KMS-11 (cell line): ENCODE results near the gene PCDHGB7.
"Not testable (repeated sequence)": the region's sequence is repeated elsewhere in the genome, so short reads cannot be mapped to it uniquely, and the experiment has no call there.

Source experiments
- H2AFZ ChIP-seq: fragments of 200-600 bp; sonication (generic); 2 replicates; pipeline ENCODE4 v1.6.1; 2016; ENCODE audit warnings: antibody characterized with exemption, mixed run types, low read depth
- H3K27ac ChIP-seq: fragments of 200-600 bp; sonication (generic); 2 replicates; pipeline ENCODE4 v1.6.1; 2016; ENCODE audit warnings: mild to moderate bottlenecking, mixed run types
- H3K27me3 ChIP-seq: fragments of 200-600 bp; sonication (generic); 2 replicates; pipeline ENCODE4 v1.6.1; 2017; ENCODE audit warnings: mild to moderate bottlenecking, low read depth, mixed run types, moderate library complexity; ENCODE audit not compliant: insufficient read depth
- H3K36me3 ChIP-seq: fragments of 200-600 bp; sonication (generic); 2 replicates; pipeline ENCODE4 v1.6.1; 2017; ENCODE audit warnings: mild to moderate bottlenecking, mixed run types; ENCODE audit not compliant: insufficient read depth
- H3K4me1 ChIP-seq: fragments of 200-600 bp; sonication (generic); 2 replicates; pipeline ENCODE4 v1.6.1; 2016; ENCODE audit warnings: mild to moderate bottlenecking, low read depth, mixed run types; ENCODE audit not compliant: poor library complexity, severe bottlenecking
- H3K4me2 ChIP-seq: fragments of 200-600 bp; sonication (generic); 2 replicates; pipeline ENCODE4 v1.7.0; 2016; ENCODE audit warnings: mild to moderate bottlenecking, mixed run types
- H3K4me3 ChIP-seq: fragments of 200-600 bp; sonication (generic); IDR thresholded peaks from 2 replicates; pipeline ENCODE4 v1.6.1; 2017; ENCODE audit warnings: low read depth, low read length, mixed read lengths; ENCODE audit not compliant: insufficient read depth
- H3K79me2 ChIP-seq: fragments of 200-600 bp; sonication (generic); 2 replicates; pipeline ENCODE4 v1.6.1; 2016; ENCODE audit warnings: low read depth, mixed run types; ENCODE audit not compliant: insufficient read depth
- H3K9ac ChIP-seq: fragments of 200-600 bp; sonication (generic); 2 replicates; pipeline ENCODE4 v1.6.1; 2016; ENCODE audit warnings: mild to moderate bottlenecking, mixed run types
- H4K20me1 ChIP-seq: fragments of 200-600 bp; sonication (generic); 2 replicates; pipeline ENCODE4 v1.6.1; 2016; ENCODE audit warnings: mild to moderate bottlenecking, mixed run types; ENCODE audit not compliant: insufficient read depth
- TF ChIP-seq, protein P1 (sequence below): fragments of 200-600 bp; sonication (generic); conservative IDR thresholded peaks from 2 replicates; pipeline ENCODE4 v1.6.1; 2017; ENCODE audit warnings: low read depth, mild to moderate bottlenecking, antibody characterized with exemption, low read length, moderate library complexity, mixed read lengths

Gene PCDHGB7

DNA sequence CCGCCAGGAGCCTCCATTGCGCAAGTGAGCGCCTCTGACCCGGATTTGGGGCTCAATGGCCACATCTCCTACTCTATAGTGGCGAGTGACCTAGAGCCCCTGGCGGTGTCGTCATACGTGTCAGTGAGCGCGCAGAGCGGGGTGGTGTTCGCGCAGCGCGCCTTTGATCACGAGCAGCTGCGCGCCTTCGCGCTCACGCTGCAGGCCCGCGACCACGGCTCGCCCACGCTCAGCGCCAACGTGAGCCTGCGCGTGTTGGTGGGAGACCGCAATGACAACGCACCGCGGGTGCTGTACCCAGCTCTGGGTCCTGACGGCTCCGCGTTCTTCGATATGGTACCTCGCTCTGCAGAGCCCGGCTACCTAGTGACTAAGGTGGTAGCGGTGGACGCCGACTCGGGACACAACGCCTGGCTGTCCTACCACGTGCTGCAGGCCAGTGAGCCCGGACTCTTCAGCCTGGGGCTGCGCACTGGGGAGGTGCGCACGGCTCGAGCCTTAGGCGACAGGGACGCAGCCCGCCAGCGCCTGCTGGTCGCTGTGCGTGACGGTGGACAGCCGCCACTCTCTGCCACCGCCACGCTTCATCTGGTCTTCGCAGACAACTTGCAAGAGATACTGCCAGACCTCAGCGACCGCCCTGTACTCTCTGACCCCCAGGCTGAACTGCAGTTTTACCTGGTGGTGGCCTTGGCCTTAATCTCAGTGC lies 7.7 kb upstream of the PCDHGB7 start:
- no peak overlapping the region for H3K9ac ChIP-seq
- H3K4me1 ChIP-seq: no peaks in the 10 kb centered on the region
- no peak overlapping the region for H3K27ac ChIP-seq
- H3K36me3 ChIP-seq: no peaks in the 10 kb centered on the region
- TF ChIP-seq, protein P1, sequence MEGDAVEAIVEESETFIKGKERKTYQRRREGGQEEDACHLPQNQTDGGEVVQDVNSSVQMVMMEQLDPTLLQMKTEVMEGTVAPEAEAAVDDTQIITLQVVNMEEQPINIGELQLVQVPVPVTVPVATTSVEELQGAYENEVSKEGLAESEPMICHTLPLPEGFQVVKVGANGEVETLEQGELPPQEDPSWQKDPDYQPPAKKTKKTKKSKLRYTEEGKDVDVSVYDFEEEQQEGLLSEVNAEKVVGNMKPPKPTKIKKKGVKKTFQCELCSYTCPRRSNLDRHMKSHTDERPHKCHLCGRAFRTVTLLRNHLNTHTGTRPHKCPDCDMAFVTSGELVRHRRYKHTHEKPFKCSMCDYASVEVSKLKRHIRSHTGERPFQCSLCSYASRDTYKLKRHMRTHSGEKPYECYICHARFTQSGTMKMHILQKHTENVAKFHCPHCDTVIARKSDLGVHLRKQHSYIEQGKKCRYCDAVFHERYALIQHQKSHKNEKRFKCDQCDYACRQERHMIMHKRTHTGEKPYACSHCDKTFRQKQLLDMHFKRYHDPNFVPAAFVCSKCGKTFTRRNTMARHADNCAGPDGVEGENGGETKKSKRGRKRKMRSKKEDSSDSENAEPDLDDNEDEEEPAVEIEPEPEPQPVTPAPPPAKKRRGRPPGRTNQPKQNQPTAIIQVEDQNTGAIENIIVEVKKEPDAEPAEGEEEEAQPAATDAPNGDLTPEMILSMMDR: no peak
- no peaks in the 10 kb centered on the region for H3K79me2 ChIP-seq
- no peak overlapping the region for H3K4me3 ChIP-seq
- no peaks in the 10 kb centered on the region for H4K20me1 ChIP-seq
- no peaks in the 10 kb centered on the region for H3K27me3 ChIP-seq
- no peak overlapping the region for H3K4me2 ChIP-seq
- H2AFZ ChIP-seq: no peak overlapping the region

DNA sequence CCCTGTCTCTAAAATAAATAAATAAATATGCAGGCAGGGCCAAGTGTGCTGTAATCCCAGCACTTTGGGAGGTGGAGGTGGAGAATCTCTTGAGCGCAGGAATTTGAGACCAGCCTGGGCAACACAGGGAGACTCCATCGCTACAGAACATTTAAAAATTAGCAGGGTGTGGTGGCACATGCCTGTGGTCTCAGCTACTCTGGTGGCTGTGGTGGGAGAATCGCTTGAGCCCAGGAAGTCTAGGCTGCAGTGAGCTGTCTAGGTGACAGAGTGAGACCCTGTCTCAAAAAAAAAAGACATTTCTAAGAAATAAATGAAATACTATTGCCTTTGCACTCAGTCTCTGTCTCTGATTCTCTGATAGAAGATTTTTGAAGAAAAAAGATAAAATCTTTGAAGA lies 5.9 kb upstream of the PCDHGB7 start:
- TF ChIP-seq, protein P1: no peak
- Histone ChIP-seq H3K4me1 (no peaks in the 10 kb centered on the region), H3K27me3 (no peaks in the 10 kb centered on the region), H2AFZ (no peak overlapping the region), H3K4me2 (no peak overlapping the region), H3K9ac (no peak overlapping the region), H3K27ac (no peak overlapping the region), H3K36me3 (no peaks in the 10 kb centered on the region), H3K4me3 (no peak overlapping the region), H3K79me2 (no peaks in the 10 kb centered on the region), H4K20me1 (no peaks in the 10 kb centered on the region)

DNA sequence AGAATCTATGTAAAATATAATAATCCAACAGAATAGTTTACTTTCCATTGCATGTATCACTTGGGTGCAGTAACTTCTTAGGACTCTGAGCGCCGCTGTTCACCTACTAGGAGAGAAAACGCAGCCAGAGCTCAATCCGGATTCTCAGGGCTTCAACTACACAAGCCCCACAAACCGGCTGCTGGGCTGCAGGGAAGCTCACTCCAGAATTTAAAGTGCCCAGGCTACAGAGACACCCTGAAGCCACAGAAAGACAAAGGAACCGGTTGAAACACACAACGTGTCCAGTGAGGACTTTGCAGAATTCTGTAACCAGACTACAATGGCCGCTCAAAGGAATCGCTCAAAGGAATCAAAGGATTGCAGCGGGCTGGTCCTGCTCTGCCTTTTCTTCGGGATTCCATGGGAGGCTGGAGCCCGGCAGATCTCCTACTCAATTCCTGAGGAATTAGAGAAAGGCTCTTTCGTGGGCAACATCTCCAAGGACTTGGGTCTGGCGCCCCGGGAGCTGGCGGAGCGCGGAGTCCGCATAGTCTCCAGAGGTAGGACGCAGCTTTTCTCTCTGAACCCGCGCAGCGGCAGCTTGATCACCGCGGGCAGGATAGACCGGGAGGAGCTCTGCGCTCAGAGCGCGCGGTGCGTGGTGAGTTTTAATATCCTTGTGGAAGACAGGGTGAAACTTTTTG lies 4.5 kb upstream of the PCDHGB7 start, which contains the start of gene PCDHGA10:
Gene PCDHGA10, plus strand, starts transcription at position 134 of the 686 bp plus-strand sequence. Its CDS starts 189 bp downstream, at position 323.
- H3K79me2 ChIP-seq: no peaks in the 10 kb centered on the region
- no peaks in the 10 kb centered on the region for H3K36me3 ChIP-seq
- no peak within 1 kb of the TSS for H2AFZ ChIP-seq
- H3K4me1 ChIP-seq: no peaks in the 10 kb centered on the region
- TF ChIP-seq, protein P1: no peak
- H3K4me2 ChIP-seq: no peak within 1 kb of the TSS
- H3K27ac ChIP-seq: no peak within 1 kb of the TSS
- no peak within 1 kb of the TSS for H3K4me3 ChIP-seq
- no peaks in the 10 kb centered on the region for H4K20me1 ChIP-seq
- no peak within 1 kb of the TSS for H3K9ac ChIP-seq
- H3K27me3 ChIP-seq: no peaks in the 10 kb centered on the region

DNA sequence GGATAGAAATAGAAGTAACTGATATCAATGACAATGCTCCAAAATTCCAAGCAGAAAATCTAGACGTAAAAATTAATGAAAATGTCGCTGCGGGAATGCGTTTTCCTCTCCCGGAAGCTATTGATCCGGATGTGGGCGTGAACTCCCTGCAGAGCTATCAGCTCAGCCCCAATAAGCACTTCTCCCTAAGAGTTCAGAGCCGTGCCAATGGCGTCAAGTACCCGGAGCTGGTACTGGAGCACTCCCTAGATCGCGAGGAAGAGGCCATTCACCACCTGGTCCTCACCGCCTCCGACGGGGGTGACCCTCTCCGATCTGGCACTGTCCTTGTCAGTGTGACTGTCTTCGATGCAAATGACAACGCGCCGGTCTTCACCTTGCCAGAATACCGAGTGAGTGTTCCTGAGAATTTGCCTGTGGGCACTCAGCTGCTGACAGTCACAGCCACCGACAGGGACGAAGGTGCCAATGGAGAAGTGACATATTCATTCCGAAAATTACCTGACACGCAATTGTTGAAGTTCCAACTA lies 3.9 kb upstream of the PCDHGB7 start:
- H3K27ac ChIP-seq: no peak overlapping the region
- H3K4me3 ChIP-seq: no peak overlapping the region
- no peaks in the 10 kb centered on the region for H3K4me1 ChIP-seq
- no peak overlapping the region for H3K9ac ChIP-seq
- no peaks in the 10 kb centered on the region for H3K36me3 ChIP-seq
- H3K4me2 ChIP-seq: no peak overlapping the region
- TF ChIP-seq, protein P1: no peak
- H4K20me1 ChIP-seq: no peaks in the 10 kb centered on the region
- H2AFZ ChIP-seq: no peak overlapping the region
- H3K79me2 ChIP-seq: no peaks in the 10 kb centered on the region
- H3K27me3 ChIP-seq: no peaks in the 10 kb centered on the region

DNA sequence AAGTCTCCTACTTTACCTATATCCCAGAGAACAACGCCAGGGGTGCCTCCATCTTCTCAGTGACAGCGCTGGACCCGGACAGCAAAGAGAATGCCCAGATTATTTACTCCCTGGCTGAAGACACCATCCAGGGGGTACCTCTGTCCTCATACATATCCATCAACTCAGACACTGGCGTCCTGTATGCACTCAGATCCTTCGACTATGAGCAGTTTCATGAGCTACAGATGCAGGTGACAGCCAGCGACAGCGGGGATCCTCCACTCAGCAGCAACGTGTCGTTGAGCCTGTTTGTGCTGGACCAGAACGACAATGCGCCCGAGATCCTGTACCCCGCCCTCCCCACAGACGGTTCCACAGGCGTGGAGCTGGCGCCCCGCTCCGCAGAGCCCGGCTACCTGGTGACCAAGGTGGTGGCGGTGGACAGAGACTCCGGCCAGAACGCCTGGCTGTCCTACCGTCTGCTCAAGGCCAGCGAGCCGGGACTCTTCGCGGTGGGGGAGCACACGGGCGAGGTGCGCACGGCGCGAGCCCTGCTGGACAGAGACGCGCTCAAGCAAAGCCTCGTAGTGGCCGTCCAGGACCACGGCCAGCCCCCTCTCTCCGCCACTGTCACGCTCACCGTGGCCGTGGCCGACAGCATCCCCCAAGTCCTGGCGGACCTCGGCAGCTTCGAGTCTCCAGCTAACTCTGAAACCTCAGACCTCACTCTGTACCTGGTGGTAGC lies 2.8 kb upstream of the PCDHGB7 start:
- not testable (repeated sequence) for H3K36me3 ChIP-seq, H3K9ac ChIP-seq, H3K4me3 ChIP-seq, H3K79me2 ChIP-seq, H3K27me3 ChIP-seq, H3K4me2 ChIP-seq, H4K20me1 ChIP-seq, H3K4me1 ChIP-seq, H2AFZ ChIP-seq, H3K27ac ChIP-seq

DNA sequence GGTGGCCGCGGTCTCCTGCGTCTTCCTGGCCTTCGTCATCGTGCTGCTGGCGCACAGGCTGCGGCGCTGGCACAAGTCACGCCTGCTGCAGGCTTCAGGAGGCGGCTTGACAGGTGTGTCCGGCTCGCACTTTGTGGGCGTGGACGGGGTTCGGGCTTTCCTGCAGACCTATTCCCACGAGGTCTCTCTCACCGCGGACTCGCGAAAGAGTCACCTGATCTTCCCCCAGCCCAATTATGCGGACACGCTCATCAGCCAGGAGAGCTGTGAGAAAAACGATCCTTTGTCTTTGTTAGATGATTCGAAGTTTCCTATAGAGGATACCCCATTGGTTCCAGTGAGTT lies 2.2 kb upstream of the PCDHGB7 start:
- not testable (repeated sequence) for H3K27me3 ChIP-seq, H3K4me2 ChIP-seq, H3K36me3 ChIP-seq, H3K79me2 ChIP-seq, H3K27ac ChIP-seq, H3K4me3 ChIP-seq, H3K4me1 ChIP-seq, H3K9ac ChIP-seq, H4K20me1 ChIP-seq, H2AFZ ChIP-seq
